B cell (primary cell): ENCODE data around the gene ATPAF2. TPM values are rescaled to one million over a fixed set of nuclear protein-coding genes. Genes with fewer than 3 reads are reported as not detected.

Experiments
- ATAC-seq: fragments of 200-7000 bp; cut with Tn5 transposase; one replicate; pipeline ENCODE4 v1.10.0; 2021; ENCODE audit warnings: low read depth, mild to moderate bottlenecking, moderate number of reproducible peaks, moderate library complexity
- CTCF ChIA-PET: fragments of 350-600 bp; sonication (Branson Sonifier 250); formaldehyde crosslinking; loops from one replicate; lab custom pipeline; 2021; ENCODE audit warnings: antibody characterized with exemption, inconsistent platforms; lab: Charles Lee
- POLR2A ChIA-PET: fragments of 350-600 bp; sonication (Branson Sonifier 250); formaldehyde crosslinking; loops from one replicate; lab custom pipeline; 2021; ENCODE audit warnings: antibody characterized with exemption; lab: Charles Lee
- DNase-seq: peaks from one replicate; pipeline ENCODE4 v3.0.0; 2013
- H2AFZ ChIP-seq: 2 replicates; pipeline ENCODE4 v1.6.1; 2012; ENCODE audit warnings: mild to moderate bottlenecking, low read depth, low read length; ENCODE audit not compliant: insufficient read depth, poor library complexity, severe bottlenecking
- H3K27ac ChIP-seq, 2 donors: 1 replicate in 1 of 2; 2 replicates in 1 of 2; pipeline ENCODE4 v1.5.1; 2012 to 2013; ENCODE audit warnings: low read length in 2 of 2, mild to moderate bottlenecking in 2 of 2, moderate library complexity in 1 of 2
- H3K27me3 ChIP-seq, 4 experiments: fragments of 200-600 bp in 1 of 4; sonication (generic) in 1 of 4; replicated peaks in 1 of 4; 1 replicate in 2 of 4; 2 replicates in 2 of 4; pipeline versions ENCODE4 v1.6.1 to v1.7.0; 2013 to 2016; ENCODE audit warnings: low read length in 3 of 4, mild to moderate bottlenecking in 2 of 4, mixed read lengths in 1 of 4, moderate library complexity in 1 of 4; ENCODE audit not compliant: insufficient read depth in 4 of 4, control insufficient read depth in 3 of 4; ENCODE audit errors: control extremely low read depth in 1 of 4
- H3K36me3 ChIP-seq, 2 experiments: replicated peaks in 1 of 2; 1 replicate in 1 of 2; 2 replicates in 1 of 2; pipeline versions ENCODE4 v1.6.1 to v1.7.1; 2013; ENCODE audit warnings: low read length in 1 of 2; ENCODE audit not compliant: insufficient read depth in 2 of 2, control insufficient read depth in 1 of 2; ENCODE audit errors: control extremely low read depth in 1 of 2, extremely low read depth in 1 of 2
- H3K4me1 ChIP-seq, 2 donors: fragments of 200-600 bp in 1 of 2; sonication (generic) in 1 of 2; 1 replicate in 1 of 2; 2 replicates in 1 of 2; pipeline versions ENCODE4 v1.5.1 to v1.6.1; 2013 to 2017; ENCODE audit warnings: low read length in 2 of 2; ENCODE audit not compliant: control insufficient read depth in 2 of 2, insufficient read depth in 2 of 2
- H3K4me2 ChIP-seq: replicated peaks from 2 replicates; pipeline ENCODE3; 2012; ENCODE audit warnings: mild to moderate bottlenecking, low read depth, low read length; ENCODE audit not compliant: poor library complexity, severe bottlenecking
- H3K4me3 ChIP-seq, 5 experiments: fragments of 200-600 bp in 1 of 5; sonication (generic) in 1 of 5; 1 replicate in 3 of 5; 2 replicates in 2 of 5; pipeline versions ENCODE4 v1.5.1 to v1.7.0; 2011 to 2016; ENCODE audit warnings: low read length in 4 of 5, mild to moderate bottlenecking in 4 of 5, low read depth in 2 of 5, control low read depth in 1 of 5, moderate library complexity in 1 of 5; ENCODE audit not compliant: insufficient read depth in 1 of 5; ENCODE audit errors: control extremely low read depth in 1 of 5, extremely low read depth in 1 of 5
- H3K79me2 ChIP-seq: fragments of 200-600 bp; sonication (generic); one replicate; pipeline ENCODE4 v1.6.0; 2016; ENCODE audit warnings: low read length; ENCODE audit not compliant: control insufficient read depth, insufficient read depth
- H3K9ac ChIP-seq: fragments of 200-600 bp; sonication (generic); 2 replicates; pipeline ENCODE4 v1.6.1; 2017; ENCODE audit warnings: mild to moderate bottlenecking, low read length, moderate library complexity
- H3K9me3 ChIP-seq, 3 donors: one replicate each; pipeline versions ENCODE4 v1.6.1 to v1.7.1; 2013; ENCODE audit warnings: low read length in 2 of 3; ENCODE audit not compliant: control insufficient read depth in 2 of 3, insufficient read depth in 1 of 3; ENCODE audit errors: control extremely low read depth in 1 of 3
- H4K20me1 ChIP-seq: 2 replicates; pipeline ENCODE4 v1.6.0; 2012; ENCODE audit warnings: mild to moderate bottlenecking, low read length; ENCODE audit not compliant: insufficient read depth, control insufficient read depth, poor library complexity, severe bottlenecking
- H3K27ac Mint-ChIP-seq: one replicate; pipeline ENCODE4 v1.8.0; 2021; ENCODE audit warnings: mixed read lengths
- H3K27me3 Mint-ChIP-seq: one replicate; pipeline ENCODE4 v1.8.0; 2021; ENCODE audit warnings: mixed read lengths
- H3K4me1 Mint-ChIP-seq: one replicate; pipeline ENCODE4 v1.8.0; 2021; ENCODE audit warnings: mixed read lengths
- H3K4me3 Mint-ChIP-seq: one replicate; pipeline ENCODE4 v1.8.0; 2021; ENCODE audit warnings: mixed read lengths
- H3K9me3 Mint-ChIP-seq: one replicate; pipeline ENCODE4 v1.8.0; 2022; ENCODE audit warnings: mixed read lengths; ENCODE audit not compliant: insufficient read depth
- EZH2 ChIP-seq: IDR thresholded peaks from 2 replicates; pipeline ENCODE4 v1.6.1; 2012; ENCODE audit warnings: borderline replicate concordance, low read depth, mild to moderate bottlenecking, moderate library complexity, low read length; ENCODE audit not compliant: insufficient read depth, poor library complexity, severe bottlenecking
- WGBS: methylation state at CpG from one replicate; pipeline ENCODE4 v1.1.5; 2013; ENCODE audit warnings: missing lambda C conversion rate; ENCODE audit not compliant: insufficient coverage; 5-methylcytosine and 5-hydroxymethylcytosine counted together
- intact Hi-C: fragments of 100-400 bp; cut with micrococcal nuclease; formaldehyde crosslinking; loops from one replicate; pipeline ENCODE4 v1.10.0; 2022
- polyA plus RNA-seq: library from polyadenylated mRNA; depleted of rRNA; stranded (reverse); fragments of >200 nt; gene quantifications from 2 replicates; pipeline ENCODE4 v1.2.3, GENCODE V29; 2012
- total RNA-seq, 2 donors: library from RNA; stranded (reverse); fragments of 120-200 nt in 1 of 2; gene quantifications; 1 replicate in 1 of 2; 2 replicates in 1 of 2; pipeline versions ENCODE4 v1.2.3 to v1.2.4, GENCODE V29; 2013 to 2022
- TF ChIP-seq, protein P1 (sequence below): fragments of 200-600 bp; IDR thresholded peaks from one replicate; pipeline ENCODE4 v1.8.0; 2022; ENCODE audit warnings: antibody characterized with exemption, mild to moderate bottlenecking

ATPAF2 gene
- total and polyA plus RNA-seq, 2 donors (not counting 1 experiment from before 2014, with no cell fraction given), result 60.5 to 73.5 TPM

DNA sequence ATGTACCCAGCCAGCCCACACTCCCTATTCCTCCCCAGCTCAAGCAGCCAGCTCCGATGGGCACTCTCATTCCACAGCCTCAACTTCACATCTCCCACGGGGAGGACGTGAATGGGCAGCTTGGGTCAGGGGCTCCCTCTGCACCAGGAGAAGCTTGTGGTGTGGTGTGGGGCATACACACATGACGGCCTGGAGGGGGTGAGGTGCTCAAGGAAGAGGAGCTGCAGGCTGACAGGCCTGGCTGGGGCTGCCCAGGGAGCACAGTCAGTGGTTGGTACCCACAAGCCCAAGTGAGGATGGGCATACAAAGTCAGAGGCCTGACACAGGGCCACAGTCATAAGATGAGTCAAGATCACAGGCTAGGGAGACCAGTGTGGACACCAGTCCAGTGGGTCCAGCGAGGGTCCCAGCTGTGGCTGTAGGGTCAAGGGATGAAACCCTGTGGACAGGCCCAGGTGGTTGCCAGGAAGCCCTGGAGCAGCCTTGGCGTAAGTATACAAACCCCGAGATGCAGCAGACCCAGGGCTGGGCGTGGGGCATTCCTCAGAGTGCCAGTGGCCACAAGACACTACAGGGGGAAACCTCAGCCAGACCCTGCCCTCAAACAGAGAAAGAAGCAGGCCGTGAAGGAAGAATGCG lies 61.9 kb downstream of the ATPAF2 start:
- POLR2A ChIA-PET, result interaction anchor here (0.6 kb wide), 1 partner anchor 23 kb away, joined by 4 read pairs; no protein-coding TSS in a partner anchor
- Histone ChIP-seq H3K9ac (no peak overlapping the region), H4K20me1 (no peaks in the 10 kb centered on the region), H3K4me3 (no peak overlapping the region), H3K4me2 (no peak overlapping the region), H3K36me3 (no peaks in the 10 kb centered on the region), H3K4me1 (peaks cover 4 to 7% of the 10 kb centered on the region in 2 donors), H3K79me2 (no peaks in the 10 kb centered on the region), H3K27ac (no peak overlapping the region), H2AFZ (no peak overlapping the region), H3K27me3 (no peaks in the 10 kb centered on the region), H3K9me3 (peaks cover 0 to 8% (median 0%) of the 10 kb centered on the region in 3 donors)
- no peaks in the 10 kb centered on the region for H3K9me3 Mint-ChIP-seq
- 91% methylated on average over 6 of the region's 10 CpGs for WGBS
- H3K27me3 Mint-ChIP-seq, result no peaks in the 10 kb centered on the region
- no peak overlapping the region for H3K27ac Mint-ChIP-seq
- ATAC-seq (no peak), DNase-seq (no peak)
- H3K4me1 Mint-ChIP-seq, result peaks cover 14% of the 10 kb centered on the region
- TF ChIP-seq, protein P1, sequence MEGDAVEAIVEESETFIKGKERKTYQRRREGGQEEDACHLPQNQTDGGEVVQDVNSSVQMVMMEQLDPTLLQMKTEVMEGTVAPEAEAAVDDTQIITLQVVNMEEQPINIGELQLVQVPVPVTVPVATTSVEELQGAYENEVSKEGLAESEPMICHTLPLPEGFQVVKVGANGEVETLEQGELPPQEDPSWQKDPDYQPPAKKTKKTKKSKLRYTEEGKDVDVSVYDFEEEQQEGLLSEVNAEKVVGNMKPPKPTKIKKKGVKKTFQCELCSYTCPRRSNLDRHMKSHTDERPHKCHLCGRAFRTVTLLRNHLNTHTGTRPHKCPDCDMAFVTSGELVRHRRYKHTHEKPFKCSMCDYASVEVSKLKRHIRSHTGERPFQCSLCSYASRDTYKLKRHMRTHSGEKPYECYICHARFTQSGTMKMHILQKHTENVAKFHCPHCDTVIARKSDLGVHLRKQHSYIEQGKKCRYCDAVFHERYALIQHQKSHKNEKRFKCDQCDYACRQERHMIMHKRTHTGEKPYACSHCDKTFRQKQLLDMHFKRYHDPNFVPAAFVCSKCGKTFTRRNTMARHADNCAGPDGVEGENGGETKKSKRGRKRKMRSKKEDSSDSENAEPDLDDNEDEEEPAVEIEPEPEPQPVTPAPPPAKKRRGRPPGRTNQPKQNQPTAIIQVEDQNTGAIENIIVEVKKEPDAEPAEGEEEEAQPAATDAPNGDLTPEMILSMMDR, result no peak
- TF ChIP-seq EZH2, result no peak
- CTCF ChIA-PET, result no interaction called here
- H3K4me3 Mint-ChIP-seq, result no peak overlapping the region
- intact Hi-C loops, result loop anchor here (10.0 kb wide), 1 partner anchor 1998 kb away; the partner anchor contains the start of gene AKAP10

DNA sequence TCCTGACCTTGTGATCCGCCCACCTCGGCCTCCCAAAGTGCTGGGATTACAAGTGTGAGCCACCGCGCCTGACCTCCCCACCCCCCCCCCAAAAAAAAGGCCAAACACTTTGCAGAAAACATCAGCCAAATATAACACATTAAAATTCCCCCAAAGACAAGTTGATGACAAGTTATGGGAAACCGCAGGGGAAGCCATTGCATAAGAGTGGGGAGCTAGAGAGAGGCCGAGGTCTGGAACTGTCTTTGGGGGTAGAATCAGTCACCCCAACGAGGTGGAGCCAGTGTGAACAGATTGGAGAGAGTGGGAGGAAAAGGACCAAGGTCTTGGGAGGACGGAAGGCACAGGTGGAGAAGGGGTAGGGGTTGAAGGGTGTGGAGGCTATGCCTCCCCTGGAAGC lies 63.5 kb downstream of the ATPAF2 start:
- Histone ChIP-seq H2AFZ (no peak overlapping the region), H4K20me1 (peaks cover 15% of the 10 kb centered on the region), H3K9me3 (peaks cover 0 to 3% (median 0%) of the 10 kb centered on the region in 3 donors), H3K4me1 (peaks cover 12 to 17% of the 10 kb centered on the region in 2 donors), H3K27me3 (no peaks in the 10 kb centered on the region), H3K36me3 (no peaks in the 10 kb centered on the region), H3K27ac (no peak overlapping the region), H3K4me3 (no peak overlapping the region), H3K79me2 (peaks cover 16% of the 10 kb centered on the region), H3K4me2 (no peak overlapping the region), H3K9ac (no peak overlapping the region)
- DNase-seq (no peak), ATAC-seq (no peak)
- Mint-ChIP-seq H3K9me3 (no peaks in the 10 kb centered on the region), H3K4me3 (no peak overlapping the region), H3K4me1 (peaks cover 25% of the 10 kb centered on the region), H3K27ac (no peak overlapping the region), H3K27me3 (no peaks in the 10 kb centered on the region)
- intact Hi-C loops, result loop anchor here (10.0 kb wide), 1 partner anchor 1999 kb away; the partner anchor contains the start of gene AKAP10
- ChIA-PET POLR2A (interaction anchor here (0.6 kb wide), 1 partner anchor 20 kb away, joined by 14 read pairs; no protein-coding TSS in a partner anchor), CTCF (no interaction called here)
- WGBS, result 67% methylated on average over 4 of the region's 8 CpGs
- no peak for TF ChIP-seq EZH2
- TF ChIP-seq, protein P1, result no peak
